Uterus (tissue), 2 donors: ENCODE data around the gene VWCE.
"Not testable (repeated sequence)": the region's sequence is repeated elsewhere in the genome, so short reads cannot be mapped to it uniquely, and the experiment has no call there.

Experiments used
- CTCF ChIP-seq, 4 experiments: fragments of 200-600 bp in 2 of 4; fragments of 450-650 bp in 2 of 4; sonication (generic) in 2 of 4; IDR thresholded peaks; one replicate each; pipeline ENCODE4 v1.5.1; 2016 to 2019; ENCODE audit warnings: antibody characterized with exemption in 4 of 4, mild to moderate bottlenecking in 2 of 4, moderate library complexity in 1 of 4
- POLR2A ChIP-seq, 2 donors: fragments of 450-650 bp; IDR thresholded peaks; one replicate each; pipeline ENCODE4 v1.6.1; 2016; ENCODE audit warnings: antibody characterized with exemption in 2 of 2, mild to moderate bottlenecking in 1 of 2, moderate library complexity in 1 of 2

GRCh38 chr11:61229458-61229857 lies 65.7 kb downstream of the VWCE start:
- TF ChIP-seq CTCF, POLR2A (IDR thresholded peaks at IDR 0.05): not testable (repeated sequence)
